HTERT RPE-1 (cell line): ENCODE measurements around the gene MUSTN1.

Source experiments
- in situ Hi-C: fragments of 300-500 bp; cut with MboI; formaldehyde crosslinking; loops from 4 replicates; pipeline ENCODE4 v1.14.3; 2020; ENCODE audit warnings: low sequenced_read_pairs

Gene MUSTN1

GRCh38 chr3:52836471-52836845 is 1.6 kb upstream of the MUSTN1 start:
- in situ Hi-C loops: no loop called here

GRCh38 chr3:52835766-52836470 is 1.1 kb upstream of the MUSTN1 start:
- in situ Hi-C loops: no loop called here

GRCh38 chr3:52833202-52833601 is 1.6 kb downstream of the MUSTN1 start:
- in situ Hi-C loops: no loop called here

GRCh38 chr3:52831500-52832301 is 3.1 kb downstream of the MUSTN1 start:
- in situ Hi-C loops: no loop called here

GRCh38 chr3:52830535-52831258 is 4.1 kb downstream of the MUSTN1 start, which contains the start of gene ITIH4:
Gene ITIH4 (minus strand): TSS chr3:52830672. CDS start chr3:52830642, 30 bp downstream.
- in situ Hi-C loops: no loop called here

- in situ Hi-C loops: no loop called here
Measured at GRCh38 chr3:52829906-52830463, 4.8 kb downstream of the MUSTN1 start.

- in situ Hi-C loops: no loop called here
Measured at GRCh38 chr3:52829482-52829881, 5.3 kb downstream of the MUSTN1 start.

GRCh38 chr3:52827866-52828376 is 6.9 kb downstream of the MUSTN1 start:
- in situ Hi-C loops: no loop called here

- in situ Hi-C loops: no loop called here
Measured at GRCh38 chr3:52827441-52827840, 7.4 kb downstream of the MUSTN1 start.

GRCh38 chr3:52824037-52824436 is 10.8 kb downstream of the MUSTN1 start:
- in situ Hi-C loops: no loop called here

GRCh38 chr3:52822363-52822762 is 12.5 kb downstream of the MUSTN1 start:
- in situ Hi-C loops: no loop called here

- in situ Hi-C loops: no loop called here
Measured at GRCh38 chr3:52820736-52821135, 14.1 kb downstream of the MUSTN1 start.

- in situ Hi-C loops: no loop called here
Measured at GRCh38 chr3:52819936-52820335, 14.9 kb downstream of the MUSTN1 start.

- in situ Hi-C loops: no loop called here
Measured at GRCh38 chr3:52817860-52818259, 17.0 kb downstream of the MUSTN1 start.

- in situ Hi-C loops: no loop called here
Measured at GRCh38 chr3:52817221-52817620, 17.6 kb downstream of the MUSTN1 start.

GRCh38 chr3:52816654-52817053 is 18.2 kb downstream of the MUSTN1 start:
- in situ Hi-C loops: no loop called here

GRCh38 chr3:52816199-52816598 is 18.6 kb downstream of the MUSTN1 start:
- in situ Hi-C loops: no loop called here

- in situ Hi-C loops: no loop called here
Measured at GRCh38 chr3:52813810-52814209, 21.0 kb downstream of the MUSTN1 start.

- in situ Hi-C loops: no loop called here
Measured at GRCh38 chr3:52811452-52812011, 23.3 kb downstream of the MUSTN1 start.

GRCh38 chr3:52810923-52811322 is 23.9 kb downstream of the MUSTN1 start:
- in situ Hi-C loops: no loop called here
